DOHH2 (cell line): ENCODE measurements around the gene FHOD3.

Experiments used
- H3F3A ChIP-seq: fragments of 200-600 bp; sonication (generic), shearing (Covaris generic); 2 replicates; pipeline ENCODE4 v1.6.0; 2016; ENCODE audit warnings: antibody characterized with exemption, mild to moderate bottlenecking; ENCODE audit not compliant: control insufficient read depth, insufficient read depth
- H3K27ac ChIP-seq: fragments of 200-600 bp; sonication (generic); 2 replicates; pipeline ENCODE4 v1.5.1; 2014; ENCODE audit warnings: low read depth, mild to moderate bottlenecking, low read length, moderate library complexity
- H3K27me3 ChIP-seq: fragments of 200-600 bp; sonication (generic); 2 replicates; pipeline ENCODE4 v1.6.1; 2014; ENCODE audit warnings: mild to moderate bottlenecking, low read length, mixed read lengths; ENCODE audit not compliant: control insufficient read depth
- H3K36me3 ChIP-seq: fragments of 200-600 bp; sonication (generic); 2 replicates; pipeline ENCODE4 v1.6.1; 2014; ENCODE audit warnings: mild to moderate bottlenecking, low read length, moderate library complexity, mixed read lengths; ENCODE audit not compliant: control insufficient read depth
- H3K4me1 ChIP-seq: fragments of 200-600 bp; sonication (generic); 2 replicates; pipeline ENCODE4 v1.6.1; 2014; ENCODE audit warnings: mild to moderate bottlenecking, low read length, mixed read lengths; ENCODE audit not compliant: control insufficient read depth
- H3K4me2 ChIP-seq: fragments of 200-600 bp; sonication (generic); 2 replicates; pipeline ENCODE4 v1.6.0; 2014; ENCODE audit warnings: mild to moderate bottlenecking, low read length, moderate library complexity
- H3K4me3 ChIP-seq: fragments of 200-600 bp; sonication (generic); 2 replicates; pipeline ENCODE4 v1.5.1; 2014; ENCODE audit warnings: mild to moderate bottlenecking, low read length, mixed read lengths
- H3K79me2 ChIP-seq: fragments of 200-600 bp; sonication (generic); 2 replicates; pipeline ENCODE4 v1.6.1; 2014; ENCODE audit warnings: mild to moderate bottlenecking, low read length, mixed read lengths; ENCODE audit not compliant: control insufficient read depth
- H3K9me2 ChIP-seq: fragments of 200-600 bp; sonication (generic); replicated peaks from 2 replicates; pipeline ENCODE4 v1.6.1; 2014; ENCODE audit warnings: mild to moderate bottlenecking, low read length, mixed read lengths; ENCODE audit not compliant: control insufficient read depth
- H3K9me3 ChIP-seq: fragments of 200-600 bp; sonication (generic); 2 replicates; pipeline ENCODE4 v1.6.1; 2014; ENCODE audit warnings: antibody characterized with exemption, low read length, mixed read lengths; ENCODE audit not compliant: control insufficient read depth, insufficient read depth
- H4K20me1 ChIP-seq: fragments of 200-600 bp; sonication (generic); 2 replicates; pipeline ENCODE4 v1.6.0; 2014; ENCODE audit warnings: low read depth, mild to moderate bottlenecking, antibody characterized with exemption, low read length, moderate library complexity; ENCODE audit not compliant: control insufficient read depth, insufficient read depth
- CTCF ChIP-seq: fragments of 200-600 bp; sonication (generic); IDR thresholded peaks from one replicate; pipeline ENCODE4 v1.5.1; 2014; ENCODE audit warnings: antibody characterized with exemption, mild to moderate bottlenecking, low read depth, low read length; ENCODE audit not compliant: poor library complexity, severe bottlenecking
- EZH2phosphoT487 ChIP-seq: fragments of 200-600 bp; sonication (generic); IDR thresholded peaks from 2 replicates; pipeline ENCODE4 v1.6.1; 2017; ENCODE audit warnings: borderline replicate concordance, mild to moderate bottlenecking, antibody characterized with exemption, low read length, moderate library complexity, mixed read lengths

Gene FHOD3

GRCh38 chr18:36465970-36466369 lies 168.5 kb downstream of the FHOD3 start:
- Histone ChIP-seq H3K79me2 (no peaks in the 10 kb centered on the region), H4K20me1 (no peaks in the 10 kb centered on the region), H3K4me2 (no peak overlapping the region), H3K9me2 (no peaks in the 10 kb centered on the region), H3K27ac (no peak overlapping the region), H3F3A (no peaks in the 10 kb centered on the region), H3K4me1 (no peaks in the 10 kb centered on the region), H3K4me3 (no peak overlapping the region), H3K27me3 (no peaks in the 10 kb centered on the region; the same call in 1 of the 2 replicates), H3K36me3 (no peaks in the 10 kb centered on the region), H3K9me3 (no peaks in the 10 kb centered on the region)
- no peak for TF ChIP-seq CTCF
- TF ChIP-seq EZH2phosphoT487 = no peak

- H3K4me1 ChIP-seq = no peaks in the 10 kb centered on the region
- no peaks in the 10 kb centered on the region for H3F3A ChIP-seq
- no peak overlapping the region for H3K4me2 ChIP-seq
- H4K20me1 ChIP-seq = no peaks in the 10 kb centered on the region
- H3K36me3 ChIP-seq = no peaks in the 10 kb centered on the region
- TF ChIP-seq CTCF = no peak
- H3K9me2 ChIP-seq = no peaks in the 10 kb centered on the region
- H3K27ac ChIP-seq = no peak overlapping the region
- H3K27me3 ChIP-seq = no peaks in the 10 kb centered on the region
- H3K9me3 ChIP-seq = no peaks in the 10 kb centered on the region
- H3K4me3 ChIP-seq = no peak overlapping the region
- H3K79me2 ChIP-seq = no peaks in the 10 kb centered on the region
Observed at GRCh38 chr18:36467614-36468013, 170.1 kb downstream of the FHOD3 start.

DNA sequence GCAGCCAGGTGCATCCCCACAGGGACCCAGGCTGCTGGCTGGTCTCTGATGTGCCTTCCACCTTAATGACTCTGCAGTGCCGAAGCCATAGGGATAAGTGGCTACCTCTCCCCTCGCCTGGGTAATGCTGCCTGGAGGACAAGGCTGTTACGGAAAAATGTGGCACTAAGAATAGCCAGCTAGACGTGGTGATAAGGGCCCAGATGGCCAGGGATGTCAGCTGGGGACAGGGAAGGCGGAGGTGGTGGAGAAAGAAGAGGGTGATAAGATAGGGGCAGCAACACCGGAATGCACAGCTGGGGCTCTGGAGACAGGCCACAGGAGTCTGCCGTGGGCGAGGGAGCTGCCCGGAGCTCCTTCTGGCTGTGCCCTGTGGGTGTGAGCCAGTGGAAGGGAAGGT lies 170.6 kb downstream of the FHOD3 start:
- H3K4me1 ChIP-seq = no peaks in the 10 kb centered on the region
- H3K27ac ChIP-seq = no peak overlapping the region
- TF ChIP-seq CTCF (no peak), EZH2phosphoT487 (no peak)
- H3K27me3 ChIP-seq = no peaks in the 10 kb centered on the region
- H3K4me3 ChIP-seq = no peak overlapping the region
- H3K79me2 ChIP-seq = no peaks in the 10 kb centered on the region
- H3F3A ChIP-seq = no peaks in the 10 kb centered on the region
- H3K9me2 ChIP-seq = no peaks in the 10 kb centered on the region
- no peak overlapping the region for H3K4me2 ChIP-seq
- H4K20me1 ChIP-seq = no peaks in the 10 kb centered on the region
- no peaks in the 10 kb centered on the region for H3K36me3 ChIP-seq
- no peaks in the 10 kb centered on the region for H3K9me3 ChIP-seq

DNA sequence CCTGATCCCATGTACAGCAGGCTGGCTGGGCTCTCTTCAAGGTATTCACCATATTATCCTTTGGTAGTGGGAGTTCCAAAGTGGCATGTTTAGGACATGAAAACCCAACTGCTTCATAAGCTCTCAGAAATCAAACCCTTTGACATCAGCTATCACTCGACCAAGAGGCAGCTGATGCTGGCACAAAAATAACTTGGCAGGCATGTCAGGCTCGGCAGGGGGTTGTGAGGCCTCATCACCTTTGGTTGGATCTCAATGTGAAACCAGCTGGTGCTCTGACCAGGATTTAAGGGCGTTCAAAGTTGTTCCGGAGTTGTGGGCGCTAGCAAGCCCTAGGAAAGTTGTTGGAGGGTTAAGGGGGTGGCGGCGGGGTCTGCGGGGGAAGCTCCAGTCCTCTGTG lies 171.9 kb downstream of the FHOD3 start:
- TF ChIP-seq CTCF (no peak), EZH2phosphoT487 (no peak)
- Histone ChIP-seq H3K4me3 (no peak overlapping the region), H3K4me2 (no peak overlapping the region), H3K27me3 (no peaks in the 10 kb centered on the region), H3K9me3 (no peaks in the 10 kb centered on the region), H3K9me2 (no peaks in the 10 kb centered on the region), H4K20me1 (no peaks in the 10 kb centered on the region), H3K4me1 (no peaks in the 10 kb centered on the region), H3K36me3 (no peaks in the 10 kb centered on the region), H3K27ac (no peak overlapping the region), H3K79me2 (no peaks in the 10 kb centered on the region), H3F3A (no peaks in the 10 kb centered on the region)
